Panc1 (cell line): ENCODE data around the gene ZFYVE1.

Experiments used
- CTCF ChIP-seq: fragments of 450-650 bp; IDR thresholded peaks from 2 replicates; pipeline ENCODE4 v1.5.1; 2017; ENCODE audit warnings: mild to moderate bottlenecking
- POLR2AphosphoS5 ChIP-seq: IDR thresholded peaks from 2 replicates; pipeline ENCODE4 v1.6.1; 2012; ENCODE audit warnings: mild to moderate bottlenecking, low read depth, low read length, moderate library complexity
- REST ChIP-seq, 2 experiments: IDR thresholded peaks; 2 replicates each; pipeline ENCODE4 v1.6.1; 2011 to 2012; ENCODE audit warnings: low read depth in 2 of 2, control low read depth in 1 of 2, low read length in 1 of 2, mild to moderate bottlenecking in 1 of 2, moderate library complexity in 1 of 2; ENCODE audit not compliant: insufficient read depth in 1 of 2

GRCh38 chr14:72998252-72998903, 28.5 kb downstream of the ZFYVE1 start:
- TF ChIP-seq POLR2AphosphoS5 (no peak), CTCF (no peak), REST (IDR thresholded peaks at IDR 0.05; ENCODE audit: insufficient read depth in 1 of 2, low read depth in 2 of 2, low read length in 1 of 2) (no peak)
